Heart left ventricle (tissue), 13 donors: Measurements from ENCODE around the gene CEP164.

ENCODE experiments used
- CTCF ChIP-seq, 12 donors: fragments of 200-600 bp; sonication (generic) in 4 of 12; IDR thresholded peaks; one replicate each; pipeline versions ENCODE4 v1.5.0 to v1.8.0; 2018 to 2022; ENCODE audit warnings: antibody characterized with exemption in 12 of 12, mild to moderate bottlenecking in 5 of 12
- POLR2A ChIP-seq, 2 donors: fragments of 450-650 bp; IDR thresholded peaks; one replicate each; pipeline ENCODE4 v1.6.1; 2017; ENCODE audit warnings: antibody characterized with exemption in 2 of 2, mild to moderate bottlenecking in 2 of 2, moderate library complexity in 2 of 2
- donor health status: ischemic (EF 13 %, LVEDD 7.1; RV severe dilation, severe dysfunction).
- donor health status: DM: no; HTN: yes; CAD: no.
- donor health status: DM: no; HTN: no; CAD: no.
- donor health status: ischemic (EF 25% LVEDD 6.9; RV normal size, moderate dysfunction).
- donor health status: ischemic (EF 25% LVEDD 5.7; RV mildly dilated, moderate dysfunction).
- donor health status: ischemic (EF 35%, LVEDD 5.7; RV mildly dilated, moderate dysfunction).
- donor health status: nonischemic (EF 11% LVEDD 7.7; RV severe dilation, severe dysfunction).
- donor health status: DM: yes; HTN: yes; CAD: no.
- donor health status: PGD.
- donor health status: ischemic (EF 29% LVEDD 5.4; RV normal size, mild dysfunction).
- donor health status: nonischemic (EF 23%, LVEDD 6.1; RV moderate dilation, normal function).

- no peak for TF ChIP-seq POLR2A (IDR thresholded peaks at IDR 0.05)
- no peak for TF ChIP-seq CTCF (IDR thresholded peaks at IDR 0.05)
These were observed 117.3 kb downstream of the CEP164 start for GRCh38 chr11:117444711-117445658.
